ENCODE data around the gene TMEM95. TPM values are rescaled to one million over a fixed set of nuclear protein-coding genes. Genes with fewer than 3 reads are reported as not detected.

Gene TMEM95
- total RNA-seq, 1 experiment from 2014 or later = 0.50 TPM

DNA sequence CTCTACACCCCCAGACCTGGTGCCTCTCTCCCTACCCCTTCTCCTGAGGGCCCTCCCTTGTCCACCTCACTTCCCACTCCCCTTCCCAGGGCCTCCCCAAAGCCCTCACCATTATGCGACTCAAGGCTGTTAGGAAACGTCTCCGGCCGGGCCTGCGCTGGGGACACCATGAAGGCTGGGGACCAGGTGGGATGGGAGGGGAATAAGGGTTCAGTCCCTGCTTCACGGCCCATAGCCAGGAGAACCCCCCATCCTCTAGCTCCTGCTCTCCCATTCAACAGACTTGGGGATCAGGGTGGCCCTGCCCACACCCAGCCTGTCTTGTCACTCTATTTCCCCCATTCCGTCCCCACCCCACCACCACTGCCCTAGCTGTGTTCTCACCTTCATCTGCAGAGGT lies 27.9 kb upstream of the TMEM95 start:
- no peaks in the 10 kb centered on the region for H3K27me3 ChIP-seq (ENCODE audit: insufficient read depth, low read depth)
- peaks cover 16% of the 10 kb centered on the region for H3K4me1 ChIP-seq (replicated peaks; ENCODE audit: insufficient read depth)
- H3K79me2 ChIP-seq (ENCODE audit: low read depth) = peaks cover 25% of the 10 kb centered on the region
- no peaks in the 10 kb centered on the region; the same call in 1 of the 2 replicates for H4K20me1 ChIP-seq (ENCODE audit: insufficient read depth)
- H3K9me3 ChIP-seq (ENCODE audit: insufficient read depth, low read depth) = no peaks in the 10 kb centered on the region
- ChIA-PET CTCF (no interaction called here), POLR2A (ENCODE audit: unreplicated experiment) (no interaction called here)
- H3K27ac ChIP-seq = no peak overlapping the region
- peaks cover 12% of the 10 kb centered on the region; the same call in 1 of the 2 replicates for H3F3A ChIP-seq (ENCODE audit: insufficient read depth, low read depth)
- intact Hi-C loops (cut with micrococcal nuclease; ENCODE audit: unreplicated experiment) = no loop called here
- H3K4me2 ChIP-seq = no peak overlapping the region
- no peak for TF ChIP-seq EZH2 (IDR thresholded peaks at IDR 0.05; ENCODE audit: low read depth)
- TF ChIP-seq, protein P1, sequence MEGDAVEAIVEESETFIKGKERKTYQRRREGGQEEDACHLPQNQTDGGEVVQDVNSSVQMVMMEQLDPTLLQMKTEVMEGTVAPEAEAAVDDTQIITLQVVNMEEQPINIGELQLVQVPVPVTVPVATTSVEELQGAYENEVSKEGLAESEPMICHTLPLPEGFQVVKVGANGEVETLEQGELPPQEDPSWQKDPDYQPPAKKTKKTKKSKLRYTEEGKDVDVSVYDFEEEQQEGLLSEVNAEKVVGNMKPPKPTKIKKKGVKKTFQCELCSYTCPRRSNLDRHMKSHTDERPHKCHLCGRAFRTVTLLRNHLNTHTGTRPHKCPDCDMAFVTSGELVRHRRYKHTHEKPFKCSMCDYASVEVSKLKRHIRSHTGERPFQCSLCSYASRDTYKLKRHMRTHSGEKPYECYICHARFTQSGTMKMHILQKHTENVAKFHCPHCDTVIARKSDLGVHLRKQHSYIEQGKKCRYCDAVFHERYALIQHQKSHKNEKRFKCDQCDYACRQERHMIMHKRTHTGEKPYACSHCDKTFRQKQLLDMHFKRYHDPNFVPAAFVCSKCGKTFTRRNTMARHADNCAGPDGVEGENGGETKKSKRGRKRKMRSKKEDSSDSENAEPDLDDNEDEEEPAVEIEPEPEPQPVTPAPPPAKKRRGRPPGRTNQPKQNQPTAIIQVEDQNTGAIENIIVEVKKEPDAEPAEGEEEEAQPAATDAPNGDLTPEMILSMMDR (conservative IDR thresholded peaks at IDR 0.05) = no peak
- peaks cover 4% of the 10 kb centered on the region; the same call in 1 of the 2 replicates for H3K36me3 ChIP-seq (ENCODE audit: low read depth)
- DNase-seq = no peak
- H2AFZ ChIP-seq = no peak overlapping the region
- no peaks in the 10 kb centered on the region for H3K9me2 ChIP-seq (ENCODE audit: insufficient read depth)
- BruUV-seq (replicated peaks) = no TSS peak
- H3K4me3 ChIP-seq = no peak overlapping the region

DNA sequence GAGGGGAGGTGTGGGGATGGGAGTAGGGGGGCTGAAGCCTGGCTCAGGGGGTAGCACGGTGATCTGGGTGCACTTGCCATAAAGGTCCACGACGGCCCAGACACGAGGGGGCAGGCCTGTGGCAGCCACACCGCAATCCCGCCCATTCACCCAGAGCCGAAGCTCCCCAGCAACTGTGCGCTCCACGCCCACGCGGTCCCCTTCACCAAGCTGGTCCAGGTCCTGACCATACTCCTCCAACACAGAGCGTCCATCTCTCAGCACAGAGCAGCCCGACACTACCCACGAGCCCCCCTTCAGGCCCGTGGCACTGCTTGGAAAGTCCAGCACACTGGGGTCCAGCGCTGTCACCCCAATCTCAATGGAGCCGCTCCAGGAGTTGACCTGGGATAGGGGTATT lies 27.5 kb upstream of the TMEM95 start:
- no TSS peak for BruUV-seq (replicated peaks)
- H3K27me3 ChIP-seq (ENCODE audit: insufficient read depth, low read depth) = no peaks in the 10 kb centered on the region
- ChIA-PET POLR2A (ENCODE audit: unreplicated experiment) (no interaction called here), CTCF (no interaction called here)
- H3K4me3 ChIP-seq = peak overlapping the region; percentile 100; the same call in 1 of the 2 replicates
- DNase-seq = no peak
- H3K9me2 ChIP-seq (ENCODE audit: insufficient read depth) = no peaks in the 10 kb centered on the region
- H3K27ac ChIP-seq = no peak overlapping the region
- H3K36me3 ChIP-seq (ENCODE audit: low read depth) = peaks cover 4% of the 10 kb centered on the region; the same call in 1 of the 2 replicates
- TF ChIP-seq, protein P1 (conservative IDR thresholded peaks at IDR 0.05) = no peak
- no peak for TF ChIP-seq EZH2 (IDR thresholded peaks at IDR 0.05; ENCODE audit: low read depth)
- intact Hi-C loops (cut with micrococcal nuclease; ENCODE audit: unreplicated experiment) = no loop called here
- H2AFZ ChIP-seq = no peak overlapping the region
- H3K79me2 ChIP-seq (ENCODE audit: low read depth) = peaks cover 25% of the 10 kb centered on the region
- H3K4me2 ChIP-seq = peak overlapping the region; percentile 96
- H3F3A ChIP-seq (ENCODE audit: insufficient read depth, low read depth) = peaks cover 12% of the 10 kb centered on the region; the same call in 1 of the 2 replicates
- peaks cover 16% of the 10 kb centered on the region for H3K4me1 ChIP-seq (replicated peaks; ENCODE audit: insufficient read depth)
- H4K20me1 ChIP-seq (ENCODE audit: insufficient read depth) = no peaks in the 10 kb centered on the region
- no peaks in the 10 kb centered on the region for H3K9me3 ChIP-seq (ENCODE audit: insufficient read depth, low read depth)

DNA sequence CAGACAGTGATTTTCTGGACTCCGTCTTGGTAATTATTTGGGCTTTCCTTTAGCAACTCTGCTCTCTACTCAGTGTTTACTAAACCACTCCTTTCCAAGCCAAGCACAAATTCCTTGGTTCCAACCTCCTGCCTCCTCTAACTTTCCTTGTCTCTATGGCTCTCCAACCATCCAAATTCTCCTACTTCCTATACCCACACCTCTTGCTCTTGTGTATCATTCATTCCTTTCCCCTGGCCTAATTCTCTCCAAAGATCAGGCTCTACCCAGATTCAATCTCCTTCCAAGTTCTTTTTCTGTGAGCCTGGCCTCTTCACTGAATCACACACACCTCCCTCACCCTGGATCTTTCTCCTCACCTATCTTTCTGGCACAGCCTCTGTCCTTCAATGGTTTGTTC lies 26.9 kb upstream of the TMEM95 start:
- CTCF ChIA-PET = no interaction called here
- POLR2A ChIA-PET (ENCODE audit: unreplicated experiment) = no interaction called here
- H4K20me1 ChIP-seq (ENCODE audit: insufficient read depth) = no peaks in the 10 kb centered on the region
- intact Hi-C loops (cut with micrococcal nuclease; ENCODE audit: unreplicated experiment) = loop anchor here (2.0 kb wide), 1 partner anchor 19 kb away; no protein-coding TSS in a partner anchor
- H3K27ac ChIP-seq = no peak overlapping the region
- H3K9me3 ChIP-seq (ENCODE audit: insufficient read depth, low read depth) = no peaks in the 10 kb centered on the region
- no peak for TF ChIP-seq EZH2 (IDR thresholded peaks at IDR 0.05; ENCODE audit: low read depth)
- peak overlapping the region; percentile 100 for H3K4me3 ChIP-seq
- peaks cover 25% of the 10 kb centered on the region for H3K79me2 ChIP-seq (ENCODE audit: low read depth)
- H2AFZ ChIP-seq = no peak overlapping the region
- H3K27me3 ChIP-seq (ENCODE audit: insufficient read depth, low read depth) = no peaks in the 10 kb centered on the region
- DNase-seq = no peak
- BruUV-seq (replicated peaks) = no TSS peak
- peaks cover 4% of the 10 kb centered on the region; the same call in 1 of the 2 replicates for H3K36me3 ChIP-seq (ENCODE audit: low read depth)
- no peaks in the 10 kb centered on the region for H3K9me2 ChIP-seq (ENCODE audit: insufficient read depth)
- peak overlapping the region; percentile 96 for H3K4me2 ChIP-seq
- peaks cover 16% of the 10 kb centered on the region for H3K4me1 ChIP-seq (replicated peaks; ENCODE audit: insufficient read depth)
- peaks cover 12% of the 10 kb centered on the region; the same call in 1 of the 2 replicates for H3F3A ChIP-seq (ENCODE audit: insufficient read depth, low read depth)
